ENCODE data around the gene ETFRF1. TPM values are rescaled to one million over a fixed set of nuclear protein-coding genes. Genes with fewer than 3 reads are reported as not detected.
A peak's percentile ranks its signal among the peaks of the same experiment; 100 is the strongest.

Gene ETFRF1
- total RNA-seq, 1 experiment from 2014 or later: 5.9 TPM

DNA sequence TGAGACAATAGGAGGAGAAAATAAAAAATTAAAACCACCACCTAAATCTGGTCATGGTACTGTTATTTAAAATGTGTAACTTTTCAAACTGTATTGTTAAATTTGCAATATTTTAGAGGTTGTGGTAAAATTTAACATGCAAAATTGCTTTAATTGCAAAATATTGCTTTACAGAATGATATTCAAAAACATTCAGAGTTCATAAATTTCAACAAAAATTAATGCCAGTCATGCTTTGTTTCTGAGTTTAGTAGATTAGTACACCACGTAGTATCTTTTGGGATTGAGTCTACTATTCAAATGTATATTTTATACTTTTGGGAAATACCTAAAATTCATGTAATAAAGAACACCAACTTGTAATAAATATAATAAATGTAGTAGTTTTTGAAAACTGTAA is 18.3 kb downstream of the ETFRF1 start (continued):
- TF ChIP-seq, protein P1, sequence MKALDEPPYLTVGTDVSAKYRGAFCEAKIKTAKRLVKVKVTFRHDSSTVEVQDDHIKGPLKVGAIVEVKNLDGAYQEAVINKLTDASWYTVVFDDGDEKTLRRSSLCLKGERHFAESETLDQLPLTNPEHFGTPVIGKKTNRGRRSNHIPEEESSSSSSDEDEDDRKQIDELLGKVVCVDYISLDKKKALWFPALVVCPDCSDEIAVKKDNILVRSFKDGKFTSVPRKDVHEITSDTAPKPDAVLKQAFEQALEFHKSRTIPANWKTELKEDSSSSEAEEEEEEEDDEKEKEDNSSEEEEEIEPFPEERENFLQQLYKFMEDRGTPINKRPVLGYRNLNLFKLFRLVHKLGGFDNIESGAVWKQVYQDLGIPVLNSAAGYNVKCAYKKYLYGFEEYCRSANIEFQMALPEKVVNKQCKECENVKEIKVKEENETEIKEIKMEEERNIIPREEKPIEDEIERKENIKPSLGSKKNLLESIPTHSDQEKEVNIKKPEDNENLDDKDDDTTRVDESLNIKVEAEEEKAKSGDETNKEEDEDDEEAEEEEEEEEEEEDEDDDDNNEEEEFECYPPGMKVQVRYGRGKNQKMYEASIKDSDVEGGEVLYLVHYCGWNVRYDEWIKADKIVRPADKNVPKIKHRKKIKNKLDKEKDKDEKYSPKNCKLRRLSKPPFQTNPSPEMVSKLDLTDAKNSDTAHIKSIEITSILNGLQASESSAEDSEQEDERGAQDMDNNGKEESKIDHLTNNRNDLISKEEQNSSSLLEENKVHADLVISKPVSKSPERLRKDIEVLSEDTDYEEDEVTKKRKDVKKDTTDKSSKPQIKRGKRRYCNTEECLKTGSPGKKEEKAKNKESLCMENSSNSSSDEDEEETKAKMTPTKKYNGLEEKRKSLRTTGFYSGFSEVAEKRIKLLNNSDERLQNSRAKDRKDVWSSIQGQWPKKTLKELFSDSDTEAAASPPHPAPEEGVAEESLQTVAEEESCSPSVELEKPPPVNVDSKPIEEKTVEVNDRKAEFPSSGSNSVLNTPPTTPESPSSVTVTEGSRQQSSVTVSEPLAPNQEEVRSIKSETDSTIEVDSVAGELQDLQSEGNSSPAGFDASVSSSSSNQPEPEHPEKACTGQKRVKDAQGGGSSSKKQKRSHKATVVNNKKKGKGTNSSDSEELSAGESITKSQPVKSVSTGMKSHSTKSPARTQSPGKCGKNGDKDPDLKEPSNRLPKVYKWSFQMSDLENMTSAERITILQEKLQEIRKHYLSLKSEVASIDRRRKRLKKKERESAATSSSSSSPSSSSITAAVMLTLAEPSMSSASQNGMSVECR (CRISPR knock-in tag; IDR thresholded peaks at IDR 0.05; ENCODE audit: borderline replicate concordance): no peak
- TF ChIP-seq ZNF263 (CRISPR knock-in tag; IDR thresholded peaks at IDR 0.05; ENCODE audit: low read depth): no peak
- no peak for TF ChIP-seq SP1 (CRISPR knock-in tag; conservative IDR thresholded peaks at IDR 0.05)
- no peak for TF ChIP-seq GTF2I (CRISPR knock-in tag; conservative IDR thresholded peaks at IDR 0.05)
- no peak for TF ChIP-seq TP53 (CRISPR knock-in tag; IDR thresholded peaks at IDR 0.05)

DNA sequence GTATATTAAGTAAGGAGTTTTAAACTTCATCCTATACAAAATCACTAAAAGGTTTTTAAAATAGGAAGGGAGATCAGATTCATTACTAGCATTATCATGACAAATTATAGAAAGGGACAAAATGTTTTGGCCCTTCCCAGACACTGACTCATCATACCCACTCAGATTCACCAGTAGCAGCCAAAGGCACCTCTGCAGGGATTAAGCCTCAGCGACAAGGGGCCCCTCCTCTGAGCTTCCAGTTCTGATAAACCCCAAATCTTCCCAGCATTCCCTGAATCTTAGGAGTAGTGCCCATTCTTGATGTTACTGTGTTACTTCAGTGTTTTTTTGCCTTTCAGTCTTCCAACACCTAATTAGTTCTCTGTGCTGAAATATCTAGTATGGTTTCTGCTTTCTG is 41.2 kb downstream of the ETFRF1 start:
- no peaks in the 10 kb centered on the region for H3K9me3 Mint-ChIP-seq
- ChIA-PET CTCF (interaction anchor here (1.0 kb wide), 1 partner anchor 151 kb away, joined by 4 read pairs; no protein-coding TSS in a partner anchor), POLR2A (no interaction called here)
- ATAC-seq: no peak
- H3K4me3 Mint-ChIP-seq: no peak overlapping the region
- TF ChIP-seq ZNF219 (CRISPR knock-in tag; IDR thresholded peaks at IDR 0.05; ENCODE audit: borderline replicate concordance) (no peak), MXD4 (CRISPR knock-in tag; IDR thresholded peaks at IDR 0.05; ENCODE audit: borderline replicate concordance) (no peak), FOXK1 (CRISPR knock-in tag; IDR thresholded peaks at IDR 0.05) (no peak), ZNF232 (CRISPR knock-in tag; IDR thresholded peaks at IDR 0.05) (no peak), RELA (CRISPR knock-in tag; IDR thresholded peaks at IDR 0.05; ENCODE audit: borderline replicate concordance) (no peak), NR1H2 (CRISPR knock-in tag; IDR thresholded peaks at IDR 0.05) (no peak)
- TF ChIP-seq, protein P2, sequence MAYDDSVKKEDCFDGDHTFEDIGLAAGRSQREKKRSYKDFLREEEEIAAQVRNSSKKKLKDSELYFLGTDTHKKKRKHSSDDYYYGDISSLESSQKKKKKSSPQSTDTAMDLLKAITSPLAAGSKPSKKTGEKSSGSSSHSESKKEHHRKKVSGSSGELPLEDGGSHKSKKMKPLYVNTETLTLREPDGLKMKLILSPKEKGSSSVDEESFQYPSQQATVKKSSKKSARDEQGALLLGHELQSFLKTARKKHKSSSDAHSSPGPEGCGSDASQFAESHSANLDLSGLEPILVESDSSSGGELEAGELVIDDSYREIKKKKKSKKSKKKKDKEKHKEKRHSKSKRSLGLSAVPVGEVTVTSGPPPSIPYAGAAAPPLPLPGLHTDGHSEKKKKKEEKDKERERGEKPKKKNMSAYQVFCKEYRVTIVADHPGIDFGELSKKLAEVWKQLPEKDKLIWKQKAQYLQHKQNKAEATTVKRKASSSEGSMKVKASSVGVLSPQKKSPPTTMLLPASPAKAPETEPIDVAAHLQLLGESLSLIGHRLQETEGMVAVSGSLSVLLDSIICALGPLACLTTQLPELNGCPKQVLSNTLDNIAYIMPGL (CRISPR knock-in tag; IDR thresholded peaks at IDR 0.05): no peak
- TF ChIP-seq, protein P3, sequence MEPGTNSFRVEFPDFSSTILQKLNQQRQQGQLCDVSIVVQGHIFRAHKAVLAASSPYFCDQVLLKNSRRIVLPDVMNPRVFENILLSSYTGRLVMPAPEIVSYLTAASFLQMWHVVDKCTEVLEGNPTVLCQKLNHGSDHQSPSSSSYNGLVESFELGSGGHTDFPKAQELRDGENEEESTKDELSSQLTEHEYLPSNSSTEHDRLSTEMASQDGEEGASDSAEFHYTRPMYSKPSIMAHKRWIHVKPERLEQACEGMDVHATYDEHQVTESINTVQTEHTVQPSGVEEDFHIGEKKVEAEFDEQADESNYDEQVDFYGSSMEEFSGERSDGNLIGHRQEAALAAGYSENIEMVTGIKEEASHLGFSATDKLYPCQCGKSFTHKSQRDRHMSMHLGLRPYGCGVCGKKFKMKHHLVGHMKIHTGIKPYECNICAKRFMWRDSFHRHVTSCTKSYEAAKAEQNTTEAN (CRISPR knock-in tag; IDR thresholded peaks at IDR 0.05): no peak
- peak overlapping the region; percentile 26; the same call in 1 of the 2 replicates for H3K27ac Mint-ChIP-seq
- H3K4me1 Mint-ChIP-seq: no peaks in the 10 kb centered on the region; the same call in 1 of the 2 replicates
- H3K36me3 Mint-ChIP-seq: peaks cover 24% of the 10 kb centered on the region
- DNase-seq (ENCODE audit: low spot score): no peak
- no peaks in the 10 kb centered on the region for H3K27me3 Mint-ChIP-seq (ENCODE audit: low read depth)

DNA sequence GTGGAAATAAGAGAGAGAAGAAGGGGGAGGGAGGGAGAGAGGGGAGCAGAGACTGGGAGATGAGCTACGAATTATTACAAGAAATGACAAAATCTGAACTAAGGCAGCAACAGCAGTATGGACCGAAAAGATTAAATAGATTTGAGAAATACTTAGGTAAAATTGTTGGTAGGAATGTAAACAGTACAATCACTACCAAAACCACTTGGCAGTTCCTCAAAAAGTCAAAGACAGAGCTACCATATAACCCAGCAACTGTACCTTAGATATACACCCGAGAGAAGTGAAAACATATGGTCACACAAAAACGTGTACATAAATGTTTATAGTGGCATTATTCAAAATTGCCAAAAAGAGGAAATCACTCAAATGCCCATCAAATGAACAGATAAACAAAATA is 41.6 kb downstream of the ETFRF1 start:
- H3K27ac Mint-ChIP-seq: 0 out of 2 replicates have a peak overlapping the region, but pooled peaks have one; percentile 16
- no peak for ATAC-seq
- H3K9me3 Mint-ChIP-seq: no peaks in the 10 kb centered on the region
- peaks cover 24% of the 10 kb centered on the region for H3K36me3 Mint-ChIP-seq
- H3K4me1 Mint-ChIP-seq: no peaks in the 10 kb centered on the region; the same call in 1 of the 2 replicates
- no peak for DNase-seq (ENCODE audit: low spot score)
- no peak overlapping the region for H3K4me3 Mint-ChIP-seq
- H3K27me3 Mint-ChIP-seq (ENCODE audit: low read depth): no peaks in the 10 kb centered on the region
- ChIA-PET POLR2A (no interaction called here), CTCF (interaction anchor here (1.0 kb wide), 1 partner anchor 151 kb away, joined by 4 read pairs; no protein-coding TSS in a partner anchor)
- TF ChIP-seq NR1H2 (CRISPR knock-in tag; IDR thresholded peaks at IDR 0.05): no peak
- TF ChIP-seq FOXJ3 (CRISPR knock-in tag; IDR thresholded peaks at IDR 0.05; ENCODE audit: borderline replicate concordance): no peak
- TF ChIP-seq, protein P4, sequence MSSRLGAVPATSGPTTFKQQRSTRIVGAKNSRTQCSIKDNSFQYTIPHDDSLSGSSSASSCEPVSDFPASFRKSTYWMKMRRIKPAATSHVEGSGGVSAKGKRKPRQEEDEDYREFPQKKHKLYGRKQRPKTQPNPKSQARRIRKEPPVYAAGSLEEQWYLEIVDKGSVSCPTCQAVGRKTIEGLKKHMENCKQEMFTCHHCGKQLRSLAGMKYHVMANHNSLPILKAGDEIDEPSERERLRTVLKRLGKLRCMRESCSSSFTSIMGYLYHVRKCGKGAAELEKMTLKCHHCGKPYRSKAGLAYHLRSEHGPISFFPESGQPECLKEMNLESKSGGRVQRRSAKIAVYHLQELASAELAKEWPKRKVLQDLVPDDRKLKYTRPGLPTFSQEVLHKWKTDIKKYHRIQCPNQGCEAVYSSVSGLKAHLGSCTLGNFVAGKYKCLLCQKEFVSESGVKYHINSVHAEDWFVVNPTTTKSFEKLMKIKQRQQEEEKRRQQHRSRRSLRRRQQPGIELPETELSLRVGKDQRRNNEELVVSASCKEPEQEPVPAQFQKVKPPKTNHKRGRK (CRISPR knock-in tag; IDR thresholded peaks at IDR 0.05; ENCODE audit: borderline replicate concordance): no peak
- TF ChIP-seq, protein P5, sequence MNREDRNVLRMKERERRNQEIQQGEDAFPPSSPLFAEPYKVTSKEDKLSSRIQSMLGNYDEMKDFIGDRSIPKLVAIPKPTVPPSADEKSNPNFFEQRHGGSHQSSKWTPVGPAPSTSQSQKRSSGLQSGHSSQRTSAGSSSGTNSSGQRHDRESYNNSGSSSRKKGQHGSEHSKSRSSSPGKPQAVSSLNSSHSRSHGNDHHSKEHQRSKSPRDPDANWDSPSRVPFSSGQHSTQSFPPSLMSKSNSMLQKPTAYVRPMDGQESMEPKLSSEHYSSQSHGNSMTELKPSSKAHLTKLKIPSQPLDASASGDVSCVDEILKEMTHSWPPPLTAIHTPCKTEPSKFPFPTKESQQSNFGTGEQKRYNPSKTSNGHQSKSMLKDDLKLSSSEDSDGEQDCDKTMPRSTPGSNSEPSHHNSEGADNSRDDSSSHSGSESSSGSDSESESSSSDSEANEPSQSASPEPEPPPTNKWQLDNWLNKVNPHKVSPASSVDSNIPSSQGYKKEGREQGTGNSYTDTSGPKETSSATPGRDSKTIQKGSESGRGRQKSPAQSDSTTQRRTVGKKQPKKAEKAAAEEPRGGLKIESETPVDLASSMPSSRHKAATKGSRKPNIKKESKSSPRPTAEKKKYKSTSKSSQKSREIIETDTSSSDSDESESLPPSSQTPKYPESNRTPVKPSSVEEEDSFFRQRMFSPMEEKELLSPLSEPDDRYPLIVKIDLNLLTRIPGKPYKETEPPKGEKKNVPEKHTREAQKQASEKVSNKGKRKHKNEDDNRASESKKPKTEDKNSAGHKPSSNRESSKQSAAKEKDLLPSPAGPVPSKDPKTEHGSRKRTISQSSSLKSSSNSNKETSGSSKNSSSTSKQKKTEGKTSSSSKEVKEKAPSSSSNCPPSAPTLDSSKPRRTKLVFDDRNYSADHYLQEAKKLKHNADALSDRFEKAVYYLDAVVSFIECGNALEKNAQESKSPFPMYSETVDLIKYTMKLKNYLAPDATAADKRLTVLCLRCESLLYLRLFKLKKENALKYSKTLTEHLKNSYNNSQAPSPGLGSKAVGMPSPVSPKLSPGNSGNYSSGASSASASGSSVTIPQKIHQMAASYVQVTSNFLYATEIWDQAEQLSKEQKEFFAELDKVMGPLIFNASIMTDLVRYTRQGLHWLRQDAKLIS (CRISPR knock-in tag; IDR thresholded peaks at IDR 0.05; ENCODE audit: borderline replicate concordance): no peak
- TF ChIP-seq, protein P6, sequence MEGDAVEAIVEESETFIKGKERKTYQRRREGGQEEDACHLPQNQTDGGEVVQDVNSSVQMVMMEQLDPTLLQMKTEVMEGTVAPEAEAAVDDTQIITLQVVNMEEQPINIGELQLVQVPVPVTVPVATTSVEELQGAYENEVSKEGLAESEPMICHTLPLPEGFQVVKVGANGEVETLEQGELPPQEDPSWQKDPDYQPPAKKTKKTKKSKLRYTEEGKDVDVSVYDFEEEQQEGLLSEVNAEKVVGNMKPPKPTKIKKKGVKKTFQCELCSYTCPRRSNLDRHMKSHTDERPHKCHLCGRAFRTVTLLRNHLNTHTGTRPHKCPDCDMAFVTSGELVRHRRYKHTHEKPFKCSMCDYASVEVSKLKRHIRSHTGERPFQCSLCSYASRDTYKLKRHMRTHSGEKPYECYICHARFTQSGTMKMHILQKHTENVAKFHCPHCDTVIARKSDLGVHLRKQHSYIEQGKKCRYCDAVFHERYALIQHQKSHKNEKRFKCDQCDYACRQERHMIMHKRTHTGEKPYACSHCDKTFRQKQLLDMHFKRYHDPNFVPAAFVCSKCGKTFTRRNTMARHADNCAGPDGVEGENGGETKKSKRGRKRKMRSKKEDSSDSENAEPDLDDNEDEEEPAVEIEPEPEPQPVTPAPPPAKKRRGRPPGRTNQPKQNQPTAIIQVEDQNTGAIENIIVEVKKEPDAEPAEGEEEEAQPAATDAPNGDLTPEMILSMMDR (IDR thresholded peaks at IDR 0.05): no peak
- TF ChIP-seq CREM (CRISPR knock-in tag; IDR thresholded peaks at IDR 0.05): no peak
